IPS-NIHi7 (cell line): ENCODE measurements around the gene COG1.
A peak's percentile ranks its signal among the peaks of the same experiment; 100 is the strongest.

Source experiments
- DNase-seq: peaks from one replicate; pipeline ENCODE4 v3.0.0; 2012; ENCODE audit warnings: mixed read lengths; ENCODE audit errors: extremely low spot score

The COG1 gene

GRCh38 chr17:73172252-73172651 is 20.6 kb upstream of the COG1 start:
- no peak for DNase-seq

- DNase-seq = no peak
Measured at GRCh38 chr17:73174126-73174525, 18.7 kb upstream of the COG1 start.

GRCh38 chr17:73175962-73176565 is 16.8 kb upstream of the COG1 start:
- no peak for DNase-seq

GRCh38 chr17:73179387-73179786 is 13.5 kb upstream of the COG1 start:
- DNase-seq = no peak

DNA sequence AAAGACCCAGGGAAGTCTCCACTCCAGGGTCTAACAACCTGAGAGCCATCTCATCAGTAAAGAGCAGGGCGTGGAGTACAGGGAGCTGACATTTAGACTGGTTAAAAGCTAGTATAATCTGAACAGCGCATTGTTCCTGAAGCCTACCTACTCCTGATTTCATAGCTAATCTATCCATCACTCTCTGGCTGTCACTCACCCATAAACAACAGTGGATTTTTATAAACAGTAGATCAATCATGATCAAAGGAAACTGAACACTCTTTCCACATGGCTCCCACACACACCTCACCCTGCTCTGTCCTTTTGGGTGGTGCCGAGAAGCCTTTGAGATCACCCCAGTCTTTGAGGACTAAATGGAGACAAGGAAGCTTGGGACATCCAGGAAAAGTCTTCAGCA is 13.0 kb upstream of the COG1 start:
- DNase-seq = no peak

- DNase-seq = no peak
Measured at GRCh38 chr17:73182616-73183310, 10.1 kb upstream of the COG1 start.

DNA sequence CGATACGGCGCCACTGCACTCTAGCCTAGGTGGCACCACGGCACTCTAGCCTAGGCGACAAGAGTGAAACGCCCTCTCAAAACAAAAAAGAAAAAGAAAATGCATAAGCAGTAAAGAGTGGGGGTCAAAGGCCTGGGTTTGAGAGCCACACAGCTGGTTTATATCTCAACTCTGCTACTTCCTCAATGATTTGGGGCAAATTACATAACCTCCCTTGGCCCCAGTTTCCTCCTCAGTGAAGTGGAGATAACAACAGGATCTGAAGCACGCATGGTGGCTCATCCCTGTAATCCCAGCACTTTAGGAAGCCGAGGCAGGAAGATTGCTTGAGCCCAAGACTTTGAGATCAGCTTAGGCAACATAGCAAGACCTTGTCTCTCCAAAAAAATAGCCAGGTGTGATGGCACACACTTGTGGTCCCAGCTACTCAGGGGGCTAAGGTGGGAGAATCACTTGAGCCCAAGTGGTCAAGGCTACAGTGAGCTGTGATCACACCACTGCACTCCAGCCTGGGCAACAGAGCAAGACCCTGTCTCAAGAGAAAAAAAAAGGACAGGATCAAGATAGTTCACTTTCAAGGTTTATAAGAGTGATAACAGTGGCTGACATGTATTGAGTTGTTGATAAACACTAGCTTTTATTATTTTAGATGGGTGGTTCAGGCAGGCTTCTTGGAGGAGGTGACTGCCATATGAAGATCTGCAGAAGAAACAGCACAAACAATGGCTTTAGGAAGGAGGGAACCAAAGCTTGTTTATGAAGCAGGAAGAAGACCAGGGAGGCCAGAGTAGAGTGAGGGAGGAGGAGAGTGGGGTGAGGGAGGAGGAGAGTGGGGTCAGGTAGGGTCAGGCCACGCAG is 8.5 kb upstream of the COG1 start:
- DNase-seq = no peak

- no peak for DNase-seq
Measured at GRCh38 chr17:73186283-73187050, 6.4 kb upstream of the COG1 start.

GRCh38 chr17:73187203-73187769 is 5.6 kb upstream of the COG1 start:
- no peak for DNase-seq

DNA sequence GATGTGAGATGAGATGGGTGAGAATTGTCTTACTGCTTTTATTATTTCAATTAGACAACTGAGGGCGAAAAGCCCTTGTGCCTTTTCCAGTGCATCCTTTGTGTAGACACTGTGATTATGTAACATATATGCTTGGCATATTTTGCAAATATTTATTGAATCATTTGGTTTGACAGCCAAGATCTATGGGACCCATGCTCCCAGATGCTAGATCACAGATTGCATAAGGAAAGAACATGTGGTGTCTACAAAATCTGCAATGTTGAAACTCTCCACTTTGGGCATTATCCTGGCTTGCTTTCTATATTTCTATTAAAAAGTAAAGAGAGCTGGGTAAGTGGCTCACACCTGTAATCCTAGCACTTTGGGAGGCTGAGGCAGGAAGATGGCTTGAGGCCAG is 4.8 kb upstream of the COG1 start:
- no peak for DNase-seq

- peak; percentile 78 for DNase-seq
Measured at GRCh38 chr17:73189417-73190099, 3.3 kb upstream of the COG1 start.

- DNase-seq = peak; percentile 60
Measured at GRCh38 chr17:73191443-73192205, 1.2 kb upstream of the COG1 start.

- DNase-seq = peak; percentile 70
Measured at GRCh38 chr17:73192206-73192893, 505 bp upstream of the COG1 start.

- no peak for DNase-seq
Measured at GRCh38 chr17:73194514-73195222, 1.8 kb downstream of the COG1 start.

DNA sequence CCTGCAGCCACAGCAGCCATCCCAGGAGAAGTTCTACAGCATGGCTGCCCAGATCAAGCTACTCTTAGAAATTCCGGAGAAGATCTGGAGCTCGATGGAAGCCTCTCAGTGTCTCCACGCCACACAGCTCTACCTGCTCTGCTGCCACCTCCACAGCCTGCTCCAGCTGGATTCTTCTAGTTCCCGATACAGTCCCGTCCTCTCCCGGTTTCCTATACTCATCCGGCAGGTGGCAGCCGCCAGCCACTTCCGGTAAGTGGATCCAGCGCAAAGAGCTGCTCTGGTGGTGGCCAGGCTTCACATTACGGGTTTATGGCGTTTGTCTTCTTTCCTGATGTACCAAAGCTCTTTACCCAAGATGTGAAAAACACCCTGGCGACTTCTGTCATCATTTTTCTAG is 3.6 kb downstream of the COG1 start:
- peak; percentile 58 for DNase-seq

- no peak for DNase-seq
Measured at GRCh38 chr17:73197161-73197560, 4.3 kb downstream of the COG1 start.

DNA sequence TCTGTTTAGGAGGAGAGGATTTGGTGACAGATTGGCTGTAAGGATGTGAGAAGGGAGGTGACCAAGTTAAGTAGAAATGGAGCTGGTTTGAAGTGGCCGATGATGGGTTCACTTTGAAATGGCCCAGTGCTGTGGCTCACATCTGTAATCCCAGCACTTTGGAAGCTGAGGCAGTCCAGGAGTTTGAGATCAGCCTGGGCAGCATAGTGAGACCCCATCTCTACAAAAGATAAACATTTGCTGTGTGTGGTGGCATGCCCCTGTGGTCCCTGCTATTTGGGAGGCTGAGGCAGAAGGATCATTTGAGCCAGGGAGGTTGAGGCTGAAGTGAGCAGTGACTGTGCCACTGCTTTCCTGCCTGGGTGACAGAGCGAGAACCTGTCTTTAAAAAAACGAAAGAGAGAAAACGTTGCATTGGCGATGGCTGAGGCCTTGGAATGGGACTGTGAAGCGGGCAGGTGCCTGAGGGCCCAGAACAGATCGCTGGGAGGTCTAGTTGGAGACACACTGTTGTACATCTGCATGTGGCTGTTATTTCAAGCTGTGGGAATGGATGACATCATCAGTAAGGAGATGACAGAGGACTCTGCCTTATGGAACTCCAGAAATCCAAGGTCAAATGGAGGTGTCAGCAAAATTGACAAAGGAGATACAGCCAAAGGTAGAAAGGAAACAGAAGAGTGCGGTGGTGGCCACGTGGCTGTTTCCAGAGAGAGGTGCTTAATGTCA is 5.5 kb downstream of the COG1 start:
- DNase-seq = no peak

DNA sequence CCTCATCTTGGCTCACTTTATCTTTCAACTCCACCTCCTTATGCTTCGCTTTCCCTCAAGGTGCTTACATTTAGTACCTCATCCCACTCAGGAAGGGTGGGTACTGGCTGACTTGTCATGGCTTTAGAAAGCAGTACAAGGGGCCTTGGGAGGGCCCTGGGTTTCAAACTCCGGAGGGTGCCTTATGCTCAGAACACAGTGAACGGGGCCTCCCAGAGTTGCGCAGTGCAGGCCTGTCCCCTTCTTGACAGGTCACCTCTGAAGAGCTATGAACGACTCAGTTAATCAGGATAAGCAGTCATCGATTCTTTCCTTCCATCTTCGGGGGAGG is 6.0 kb downstream of the COG1 start:
- DNase-seq = no peak
